B cell (primary cell): ENCODE results near the gene DISP2.

Source experiments
- CTCF ChIP-seq: fragments of 200-600 bp; IDR thresholded peaks from one replicate; pipeline ENCODE4 v1.8.0; 2022; ENCODE audit warnings: antibody characterized with exemption, mild to moderate bottlenecking
- EZH2 ChIP-seq: IDR thresholded peaks from 2 replicates; pipeline ENCODE4 v1.6.1; 2012; ENCODE audit warnings: borderline replicate concordance, low read depth, mild to moderate bottlenecking, moderate library complexity, low read length; ENCODE audit not compliant: insufficient read depth, poor library complexity, severe bottlenecking

- TF ChIP-seq CTCF (no peak), EZH2 (no peak)
Measured at GRCh38 chr15:40418126-40418525, 60.1 kb downstream of the DISP2 start.
